Measurements from ENCODE around the gene KIF26B. TPM values are rescaled to one million over a fixed set of nuclear protein-coding genes. Genes with fewer than 3 reads are reported as not detected.

The KIF26B gene
- total and polyA plus RNA-seq, 2 experiments from 2014 or later = 2.5 to 8.0 TPM

DNA sequence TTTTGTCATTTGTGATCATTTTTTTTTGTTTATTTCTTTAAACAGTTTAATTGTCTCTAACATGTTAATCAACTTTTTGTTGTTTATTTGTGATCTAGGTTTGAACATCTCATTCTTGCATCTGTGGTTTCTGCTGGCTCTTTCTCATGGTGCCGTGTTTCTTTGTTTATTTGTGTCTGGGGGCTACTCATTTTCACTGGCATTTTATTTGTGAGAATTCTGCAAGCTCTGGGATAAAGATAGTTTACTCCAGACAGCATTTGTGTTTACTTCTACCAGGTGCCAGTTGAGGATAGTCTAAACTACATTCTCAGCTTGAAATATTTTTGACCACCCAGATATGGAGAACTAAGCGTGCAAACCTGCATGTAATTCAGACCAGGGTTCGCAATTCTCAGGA is 508.6 kb downstream of the KIF26B start:
- TF ChIP-seq EZH2 (IDR thresholded peaks at IDR 0.05; ENCODE audit: insufficient read depth, poor library complexity, severe bottlenecking) (no peak), EZH2phosphoT487 (IDR thresholded peaks at IDR 0.05; ENCODE audit: insufficient read depth, low read depth) (no peak)
- H4K20me1 ChIP-seq (ENCODE audit: insufficient read depth) = no peaks in the 10 kb centered on the region
- no peaks in the 10 kb centered on the region for H3K4me1 ChIP-seq (ENCODE audit: insufficient read depth)
- no peaks in the 10 kb centered on the region for H3K79me2 ChIP-seq (ENCODE audit: insufficient read depth)
- H2AFZ ChIP-seq = no peak overlapping the region
- H3K36me3 ChIP-seq (ENCODE audit: low read depth) = no peaks in the 10 kb centered on the region
- H3F3A ChIP-seq (ENCODE audit: insufficient read depth) = no peaks in the 10 kb centered on the region
- H3K4me3 ChIP-seq = no peak overlapping the region
- H3K9me3 ChIP-seq (ENCODE audit: low read depth) = no peaks in the 10 kb centered on the region
- WGBS, 2 experiments (ENCODE audit: low coverage in 1 of 2, low lambda C conversion rate in 2 of 2, missing lambda C conversion rate in 2 of 2) = 65 to 71% methylated on average over 3 of the region's 3 CpGs
- no peaks in the 10 kb centered on the region for H3K9me2 ChIP-seq (ENCODE audit: insufficient read depth)
- no peak overlapping the region for H3K27ac ChIP-seq
- no peak for DNase-seq
- in situ Hi-C loops (cut with MboI) = no loop called here
- H3K27me3 ChIP-seq (replicated peaks; ENCODE audit: insufficient read depth) = no peaks in the 10 kb centered on the region
- H3K4me2 ChIP-seq (ENCODE audit: unreplicated experiment) = no peak overlapping the region
- H3K9ac ChIP-seq = no peak overlapping the region

DNA sequence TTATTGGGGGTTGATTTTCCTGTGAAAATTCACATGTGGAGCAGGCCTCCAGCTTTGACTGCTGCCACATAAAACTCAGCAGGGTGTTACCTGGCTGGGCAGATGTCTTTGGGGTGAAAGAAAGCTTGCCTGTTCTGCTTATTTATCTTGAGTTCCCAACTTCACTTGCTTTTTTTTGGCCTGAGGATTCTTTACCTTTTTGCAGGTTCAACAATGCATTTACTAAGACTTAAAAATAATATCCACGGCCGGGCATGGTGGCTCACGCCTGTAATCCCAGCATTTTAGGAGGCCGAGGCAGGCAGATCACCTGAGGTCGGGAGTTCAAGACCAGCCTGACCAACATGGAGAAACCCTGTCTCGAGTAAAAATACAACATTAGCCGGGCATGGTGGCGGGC is 509.1 kb downstream of the KIF26B start:
- no peak for DNase-seq
- TF ChIP-seq EZH2phosphoT487 (IDR thresholded peaks at IDR 0.05; ENCODE audit: insufficient read depth, low read depth) = no peak
- TF ChIP-seq EZH2 (IDR thresholded peaks at IDR 0.05; ENCODE audit: insufficient read depth, poor library complexity, severe bottlenecking) = no peak
- 57 to 58% methylated on average over 8 of the region's 8 CpGs for WGBS, 2 experiments (ENCODE audit: low coverage in 1 of 2, low lambda C conversion rate in 2 of 2, missing lambda C conversion rate in 2 of 2)
- H3K4me2 ChIP-seq (ENCODE audit: unreplicated experiment) = no peak overlapping the region
- H2AFZ ChIP-seq = no peak overlapping the region
- no peaks in the 10 kb centered on the region for H3K9me2 ChIP-seq (ENCODE audit: insufficient read depth)
- no peaks in the 10 kb centered on the region for H3K4me1 ChIP-seq (ENCODE audit: insufficient read depth)
- no peaks in the 10 kb centered on the region for H3K9me3 ChIP-seq (ENCODE audit: low read depth)
- H3K9ac ChIP-seq = no peak overlapping the region
- H3K36me3 ChIP-seq (ENCODE audit: low read depth) = no peaks in the 10 kb centered on the region
- no peaks in the 10 kb centered on the region for H3K27me3 ChIP-seq (replicated peaks; ENCODE audit: insufficient read depth)
- no peaks in the 10 kb centered on the region for H3F3A ChIP-seq (ENCODE audit: insufficient read depth)
- no peaks in the 10 kb centered on the region for H4K20me1 ChIP-seq (ENCODE audit: insufficient read depth)
- H3K27ac ChIP-seq = no peak overlapping the region
- H3K4me3 ChIP-seq = no peak overlapping the region
- in situ Hi-C loops (cut with MboI) = no loop called here
- no peaks in the 10 kb centered on the region for H3K79me2 ChIP-seq (ENCODE audit: insufficient read depth)

DNA sequence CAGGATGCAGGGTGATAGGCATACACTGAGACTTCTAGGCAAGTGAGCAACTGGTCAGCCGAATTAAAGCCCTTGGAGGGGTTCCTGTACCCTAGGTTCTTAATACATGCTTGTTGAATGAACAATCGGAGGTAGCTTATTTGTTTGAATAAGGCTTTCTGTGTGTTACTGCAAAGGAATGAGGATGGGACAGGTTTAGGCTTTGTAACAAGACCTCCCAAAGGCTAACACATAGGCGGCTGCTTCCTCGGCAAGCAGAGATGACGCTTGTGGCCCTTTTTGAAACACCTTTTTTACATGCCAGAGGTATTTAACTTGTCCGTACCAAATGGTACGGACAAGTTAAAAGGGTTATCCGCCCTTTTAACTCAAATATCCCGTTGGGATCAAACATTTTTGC is 511.6 kb downstream of the KIF26B start:
- in situ Hi-C loops (cut with MboI) = no loop called here
- no peak overlapping the region for H3K27ac ChIP-seq
- no peak overlapping the region for H3K4me3 ChIP-seq
- H3K79me2 ChIP-seq (ENCODE audit: insufficient read depth) = no peaks in the 10 kb centered on the region
- no peaks in the 10 kb centered on the region for H3K9me3 ChIP-seq (ENCODE audit: low read depth)
- no peak overlapping the region for H2AFZ ChIP-seq
- H3K9me2 ChIP-seq (ENCODE audit: insufficient read depth) = 0 out of 2 replicates have a peak, but pooled peaks cover 5% of the 10 kb centered on the region
- H3K9ac ChIP-seq = no peak overlapping the region
- TF ChIP-seq EZH2 (IDR thresholded peaks at IDR 0.05; ENCODE audit: insufficient read depth, poor library complexity, severe bottlenecking) (no peak), EZH2phosphoT487 (IDR thresholded peaks at IDR 0.05; ENCODE audit: insufficient read depth, low read depth) (no peak)
- H3K27me3 ChIP-seq (replicated peaks; ENCODE audit: insufficient read depth) = no peaks in the 10 kb centered on the region
- no peaks in the 10 kb centered on the region for H3F3A ChIP-seq (ENCODE audit: insufficient read depth)
- H3K4me1 ChIP-seq (ENCODE audit: insufficient read depth) = no peaks in the 10 kb centered on the region
- no peaks in the 10 kb centered on the region for H4K20me1 ChIP-seq (ENCODE audit: insufficient read depth)
- H3K4me2 ChIP-seq (ENCODE audit: unreplicated experiment) = no peak overlapping the region
- DNase-seq = no peak
- H3K36me3 ChIP-seq (ENCODE audit: low read depth) = no peaks in the 10 kb centered on the region
- 71 to 76% methylated on average over 9 of the region's 9 CpGs for WGBS, 2 experiments (ENCODE audit: low coverage in 1 of 2, low lambda C conversion rate in 2 of 2, missing lambda C conversion rate in 2 of 2)

- H3F3A ChIP-seq (ENCODE audit: insufficient read depth) = peaks cover 6% of the 10 kb centered on the region
- no peaks in the 10 kb centered on the region for H3K79me2 ChIP-seq (ENCODE audit: insufficient read depth)
- no peak overlapping the region for H3K27ac ChIP-seq
- no peaks in the 10 kb centered on the region for H4K20me1 ChIP-seq (ENCODE audit: insufficient read depth)
- H3K9ac ChIP-seq = no peak overlapping the region
- WGBS, 2 experiments (ENCODE audit: low coverage in 1 of 2, low lambda C conversion rate in 2 of 2, missing lambda C conversion rate in 2 of 2) = 88 to 89% methylated on average over 5 of the region's 5 CpGs
- TF ChIP-seq EZH2 (IDR thresholded peaks at IDR 0.05; ENCODE audit: insufficient read depth, poor library complexity, severe bottlenecking) = no peak
- no peak for TF ChIP-seq EZH2phosphoT487 (IDR thresholded peaks at IDR 0.05; ENCODE audit: insufficient read depth, low read depth)
- peaks cover 10% of the 10 kb centered on the region for H3K4me1 ChIP-seq (ENCODE audit: insufficient read depth)
- H2AFZ ChIP-seq = no peak overlapping the region
- no peaks in the 10 kb centered on the region for H3K36me3 ChIP-seq (ENCODE audit: low read depth)
- in situ Hi-C loops (cut with MboI) = no loop called here
- no peak overlapping the region for H3K4me3 ChIP-seq
- 0 out of 2 replicates have a peak, but pooled peaks cover 5% of the 10 kb centered on the region for H3K9me2 ChIP-seq (ENCODE audit: insufficient read depth)
- H3K27me3 ChIP-seq (replicated peaks; ENCODE audit: insufficient read depth) = no peaks in the 10 kb centered on the region
- H3K9me3 ChIP-seq (ENCODE audit: low read depth) = no peaks in the 10 kb centered on the region
- DNase-seq = no peak
- H3K4me2 ChIP-seq (ENCODE audit: unreplicated experiment) = no peak overlapping the region
Measured at GRCh38 chr1:245671349-245671748, 516.6 kb downstream of the KIF26B start.

Data from GM23248 (cell line).